Common myeloid progenitor, CD34-positive (primary cell): Measurements from ENCODE around the gene RBFOX2.

ENCODE experiments used
- CTCF ChIA-PET: fragments of 350-600 bp; sonication (Branson Sonifier 250); formaldehyde crosslinking; loops from one replicate; lab custom pipeline; 2021; ENCODE audit warnings: antibody characterized with exemption; lab: Charles Lee
- POLR2A ChIA-PET: fragments of 350-600 bp; sonication (Branson Sonifier 250); formaldehyde crosslinking; loops from one replicate; lab custom pipeline; 2021; ENCODE audit warnings: antibody characterized with exemption; lab: Charles Lee
- DNase-seq, 3 donors: peaks; one replicate each; pipeline versions ENCODE4 v3.0.0 to v3.0.0-alpha.2; 2013
- H3K27ac ChIP-seq, 2 experiments: 1 replicate in 1 of 2; 2 replicates in 1 of 2; pipeline ENCODE4 v1.7.0; 2013; ENCODE audit warnings: inconsistent platforms in 2 of 2, low read length in 2 of 2, mild to moderate bottlenecking in 2 of 2, low read depth in 1 of 2, moderate library complexity in 1 of 2; ENCODE audit not compliant: severe bottlenecking in 2 of 2, insufficient read depth in 1 of 2, poor library complexity in 1 of 2
- H3K27me3 ChIP-seq, 5 experiments: replicated peaks in 2 of 5; 1 replicate in 3 of 5; 2 replicates in 2 of 5; pipeline versions ENCODE4 v1.6.1 to v1.7.0; 2013; ENCODE audit warnings: low read length in 4 of 5, mild to moderate bottlenecking in 2 of 5, moderate library complexity in 2 of 5, inconsistent platforms in 1 of 5; ENCODE audit not compliant: insufficient read depth in 5 of 5, control insufficient read depth in 4 of 5
- H3K36me3 ChIP-seq, 4 experiments: 1 replicate in 2 of 4; 2 replicates in 2 of 4; pipeline versions ENCODE4 v1.6.1 to v1.7.0; 2013; ENCODE audit warnings: low read length in 3 of 4, control low read depth in 1 of 4, mild to moderate bottlenecking in 1 of 4; ENCODE audit not compliant: control insufficient read depth in 4 of 4, insufficient read depth in 4 of 4
- H3K4me1 ChIP-seq, 4 experiments: 1 replicate in 3 of 4; 2 replicates in 1 of 4; pipeline versions ENCODE4 v1.6.1 to v1.7.1; 2013; ENCODE audit warnings: low read length in 3 of 4, mild to moderate bottlenecking in 3 of 4, control low read depth in 1 of 4, inconsistent platforms in 1 of 4, moderate library complexity in 1 of 4; ENCODE audit not compliant: control insufficient read depth in 4 of 4, insufficient read depth in 4 of 4; ENCODE audit errors: control extremely low read depth in 1 of 4
- H3K4me3 ChIP-seq, 7 experiments: 1 replicate in 4 of 7; 2 replicates in 3 of 7; pipeline versions ENCODE4 v1.5.1 to v1.7.0; 2013; ENCODE audit warnings: mild to moderate bottlenecking in 7 of 7, low read length in 6 of 7, moderate library complexity in 6 of 7, inconsistent platforms in 2 of 7, low read depth in 2 of 7, control low read depth in 1 of 7; ENCODE audit not compliant: insufficient read depth in 4 of 7, control insufficient read depth in 1 of 7; ENCODE audit errors: extremely low read depth in 1 of 7
- H3K9me3 ChIP-seq, 5 experiments: 1 replicate in 4 of 5; 2 replicates in 1 of 5; pipeline versions ENCODE4 v1.6.1 to v1.7.1; 2013; ENCODE audit warnings: low read length in 4 of 5, mild to moderate bottlenecking in 2 of 5, inconsistent platforms in 1 of 5, low read depth in 1 of 5, moderate library complexity in 1 of 5; ENCODE audit not compliant: control insufficient read depth in 4 of 5, insufficient read depth in 2 of 5; ENCODE audit errors: control extremely low read depth in 1 of 5
- WGBS: methylation state at CpG from one replicate; pipeline ENCODE4 v1.1.5; 2013; ENCODE audit not compliant: insufficient coverage; 5-methylcytosine and 5-hydroxymethylcytosine counted together

The RBFOX2 gene

GRCh38 chr22:35956850-35957249 lies 71.8 kb downstream of the RBFOX2 start:
- no peaks in the 10 kb centered on the region for H3K9me3 ChIP-seq
- POLR2A ChIA-PET: no interaction called here
- DNase-seq: no peak
- no peak overlapping the region for H3K27ac ChIP-seq
- H3K4me1 ChIP-seq: no peaks in the 10 kb centered on the region
- H3K27me3 ChIP-seq: no peaks in the 10 kb centered on the region
- peaks cover 0 to 2% (median 0%) of the 10 kb centered on the region in 4 experiments for H3K36me3 ChIP-seq
- 80% methylated on average over 1 of the region's 3 CpGs for WGBS
- no peak overlapping the region for H3K4me3 ChIP-seq
- CTCF ChIA-PET: no interaction called here

GRCh38 chr22:35955546-35955945 lies 73.1 kb downstream of the RBFOX2 start:
- H3K4me1 ChIP-seq: no peaks in the 10 kb centered on the region
- peaks cover 0 to 2% (median 0%) of the 10 kb centered on the region in 4 experiments for H3K36me3 ChIP-seq
- H3K9me3 ChIP-seq: no peaks in the 10 kb centered on the region
- WGBS: 100% methylated on average over 5 of the region's 7 CpGs
- CTCF ChIA-PET: no interaction called here
- DNase-seq: no peak
- no peaks in the 10 kb centered on the region for H3K27me3 ChIP-seq
- H3K4me3 ChIP-seq: no peak overlapping the region
- POLR2A ChIA-PET: interaction anchor here (0.7 kb wide), 1 partner anchor 154 kb away, joined by 5 read pairs; no protein-coding TSS in a partner anchor
- no peak overlapping the region for H3K27ac ChIP-seq

GRCh38 chr22:35952576-35952975 lies 76.0 kb downstream of the RBFOX2 start:
- no peak for DNase-seq
- CTCF ChIA-PET: no interaction called here

GRCh38 chr22:35950262-35950661 lies 78.4 kb downstream of the RBFOX2 start:
- Histone ChIP-seq H3K9me3 (no peaks in the 10 kb centered on the region), H3K27ac (no peak overlapping the region), H3K4me3 (no peak overlapping the region), H3K4me1 (no peaks in the 10 kb centered on the region), H3K27me3 (no peaks in the 10 kb centered on the region), H3K36me3 (peaks cover 0 to 2% (median 0%) of the 10 kb centered on the region in 4 experiments)
- CTCF ChIA-PET: interaction anchor here (1.3 kb wide), 1 partner anchor 19 kb away, joined by 5 read pairs; no protein-coding TSS in a partner anchor
- WGBS: 100% methylated on average over 1 of the region's 2 CpGs
- no peak for DNase-seq
- POLR2A ChIA-PET: no interaction called here

More at GRCh38 chr22:35952576-35952975, 76.0 kb downstream of the RBFOX2 start:
- H3K27ac ChIP-seq: no peak overlapping the region
- H3K36me3 ChIP-seq: peaks cover 0 to 2% (median 0%) of the 10 kb centered on the region in 4 experiments
- no peak overlapping the region for H3K4me3 ChIP-seq
- POLR2A ChIA-PET: no interaction called here
- no peaks in the 10 kb centered on the region for H3K4me1 ChIP-seq
- no peaks in the 10 kb centered on the region for H3K9me3 ChIP-seq
- H3K27me3 ChIP-seq: no peaks in the 10 kb centered on the region

- H3K27ac ChIP-seq: no peak overlapping the region
- DNase-seq: no peak
- H3K36me3 ChIP-seq: no peaks in the 10 kb centered on the region
- no CpG with 5 or more reads among the region's 3 CpGs for WGBS
- no peak overlapping the region for H3K4me3 ChIP-seq
- H3K4me1 ChIP-seq: no peaks in the 10 kb centered on the region
- ChIA-PET POLR2A (no interaction called here), CTCF (no interaction called here)
- H3K9me3 ChIP-seq: no peaks in the 10 kb centered on the region
- no peaks in the 10 kb centered on the region for H3K27me3 ChIP-seq
Measured at GRCh38 chr22:35949243-35949642, 79.4 kb downstream of the RBFOX2 start.

- H3K36me3 ChIP-seq: no peaks in the 10 kb centered on the region
- ChIA-PET CTCF (interaction anchor here (0.6 to 1.6 kb wide), 3 partner anchors 118 to 182 kb away, joined by 3 to 6 read pairs (median 3); no protein-coding TSS in a partner anchor), POLR2A (no interaction called here)
- no peaks in the 10 kb centered on the region for H3K27me3 ChIP-seq
- no peaks in the 10 kb centered on the region for H3K9me3 ChIP-seq
- no peak overlapping the region for H3K4me3 ChIP-seq
- 100% methylated on average over 3 of the region's 5 CpGs for WGBS
- no peak overlapping the region for H3K27ac ChIP-seq
- no peaks in the 10 kb centered on the region for H3K4me1 ChIP-seq
- no peak for DNase-seq
Measured at GRCh38 chr22:35947794-35948425, 80.7 kb downstream of the RBFOX2 start.

GRCh38 chr22:35944458-35944857 lies 84.2 kb downstream of the RBFOX2 start:
- CTCF ChIA-PET: interaction anchor here (0.8 to 2.8 kb wide), 3 partner anchors 13 to 180 kb away, joined by 3 to 10 read pairs (median 4); no protein-coding TSS in a partner anchor
- H3K27me3 ChIP-seq: no peaks in the 10 kb centered on the region
- H3K4me1 ChIP-seq: no peaks in the 10 kb centered on the region
- no CpG with 5 or more reads among the region's 6 CpGs for WGBS
- no peaks in the 10 kb centered on the region for H3K36me3 ChIP-seq
- no peaks in the 10 kb centered on the region for H3K9me3 ChIP-seq
- H3K27ac ChIP-seq: no peak overlapping the region
- DNase-seq: no peak
- H3K4me3 ChIP-seq: no peak overlapping the region
- POLR2A ChIA-PET: no interaction called here
